NCI-H2196 treated with DMSO at 0.1 percent for 48 hours (cell line): ENCODE results near the gene CLEC1A.

Experiments used
- DNase-seq: peaks from one replicate; lab custom pipeline; 2025; ENCODE audit not compliant: unreplicated experiment; lab: John Stamatoyannopoulos, UW

Gene CLEC1A

GRCh38 chr12:10101648-10102220 lies 2.9 kb upstream of the CLEC1A start:
- no peak for DNase-seq

DNA sequence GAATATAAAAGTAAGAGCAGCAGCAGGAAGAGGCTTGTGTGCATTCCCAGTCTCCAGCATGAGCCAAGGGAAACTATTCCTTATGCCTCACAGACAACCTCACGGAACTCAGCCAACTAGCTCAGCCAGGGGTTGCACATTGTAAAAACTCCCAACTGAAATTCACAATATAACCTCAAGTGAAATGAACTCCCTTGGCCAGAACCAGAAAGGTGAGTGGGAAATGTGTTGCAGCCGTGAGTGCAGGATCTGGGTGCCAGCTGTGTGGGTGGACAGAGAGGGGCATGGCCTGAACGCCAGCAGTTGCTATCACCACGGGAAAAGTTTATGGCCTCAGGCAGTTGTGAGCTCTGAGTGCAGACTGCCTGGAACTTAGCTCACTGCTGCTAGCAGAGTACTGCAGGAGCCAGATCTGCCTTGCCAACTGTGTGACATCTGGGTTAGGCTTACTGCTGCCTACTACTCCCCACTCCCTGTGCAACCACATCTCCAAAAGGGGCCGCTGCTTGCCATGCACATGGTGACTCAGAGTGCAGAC lies 2.3 kb upstream of the CLEC1A start:
- no peak for DNase-seq

DNA sequence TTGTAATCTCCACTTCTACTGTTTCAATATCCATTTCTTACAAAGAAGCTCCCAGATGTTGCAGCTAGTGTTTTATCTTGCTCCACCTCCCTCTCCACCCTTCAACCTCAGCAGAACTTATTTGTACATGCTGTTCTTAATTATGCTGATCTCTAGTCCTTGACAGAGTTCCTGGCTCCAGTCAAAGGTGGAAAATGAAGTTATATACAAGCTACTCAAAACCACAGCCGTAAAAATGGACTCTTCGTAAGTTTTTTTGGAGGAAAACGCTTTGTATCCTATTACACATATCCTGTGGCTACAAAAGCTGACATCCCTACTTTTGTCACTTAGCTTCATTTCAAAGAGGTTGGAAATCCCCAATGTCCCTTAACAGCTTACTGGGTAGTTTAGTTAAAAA lies 1.3 kb downstream of the CLEC1A start:
- DNase-seq: no peak

DNA sequence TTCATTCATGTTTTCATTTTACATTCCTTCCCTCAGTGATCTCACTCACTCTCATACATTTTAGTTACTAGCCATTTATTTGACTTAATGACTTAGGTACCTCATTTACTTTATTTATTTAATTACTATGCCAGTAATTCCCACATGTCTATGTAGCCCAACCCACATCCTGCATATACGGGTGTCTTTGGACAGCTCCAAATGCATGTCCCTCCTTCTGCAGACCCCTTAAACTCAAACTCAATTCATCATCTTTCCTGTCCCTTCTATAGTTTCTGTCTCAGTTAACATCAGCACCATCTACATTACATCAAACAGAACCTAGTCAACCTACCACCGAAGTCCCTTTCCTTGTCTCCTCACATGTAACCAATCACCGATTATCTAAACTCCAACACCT lies 2.8 kb downstream of the CLEC1A start:
- DNase-seq: no peak

GRCh38 chr12:10094646-10095395 lies 4.0 kb downstream of the CLEC1A start:
- no peak for DNase-seq

GRCh38 chr12:10088955-10089900 lies 9.6 kb downstream of the CLEC1A start:
- DNase-seq: no peak

- DNase-seq: no peak
Observed at GRCh38 chr12:10088031-10088430, 10.8 kb downstream of the CLEC1A start.

- DNase-seq: no peak
Observed at GRCh38 chr12:10086387-10086786, 12.4 kb downstream of the CLEC1A start.

- no peak for DNase-seq
Observed at GRCh38 chr12:10084733-10085132, 14.1 kb downstream of the CLEC1A start.

DNA sequence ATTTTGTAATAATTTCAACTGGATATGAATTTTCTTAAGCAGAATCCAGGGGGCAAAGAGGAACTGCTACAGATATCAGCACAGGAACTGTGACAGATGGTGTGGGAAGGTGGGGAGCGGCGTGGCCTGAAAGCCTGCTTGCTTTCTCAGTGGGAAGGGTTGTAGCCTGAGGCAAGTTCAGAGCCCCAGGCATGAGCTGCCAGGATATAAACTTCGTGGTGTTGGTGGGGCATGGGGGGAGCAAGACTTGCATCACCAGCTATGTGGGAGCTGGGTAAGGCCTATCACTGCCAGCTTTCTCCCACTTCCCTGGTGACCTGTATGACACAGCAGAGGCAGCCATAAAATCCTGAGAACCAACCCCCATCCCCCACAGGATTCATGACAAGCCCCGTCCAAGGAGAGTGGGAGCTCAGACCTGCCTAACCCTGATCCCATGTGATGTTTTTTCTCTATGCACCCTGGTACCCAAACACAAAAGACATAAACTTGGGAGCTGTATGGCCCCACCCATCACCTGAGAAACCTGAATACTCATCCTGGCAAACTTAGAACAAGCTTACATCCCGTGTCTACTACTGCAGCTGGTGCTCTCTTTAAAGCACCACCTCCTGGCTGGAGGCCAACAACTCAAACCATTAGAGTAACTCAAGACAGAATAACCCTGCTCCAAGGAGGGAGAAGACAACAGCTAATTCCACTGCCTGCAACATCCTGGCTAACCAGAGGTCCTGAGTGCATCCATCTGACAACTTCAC lies 16.5 kb downstream of the CLEC1A start:
- DNase-seq: no peak

GRCh38 chr12:10075451-10075850 lies 23.3 kb downstream of the CLEC1A start:
- DNase-seq: no peak

DNA sequence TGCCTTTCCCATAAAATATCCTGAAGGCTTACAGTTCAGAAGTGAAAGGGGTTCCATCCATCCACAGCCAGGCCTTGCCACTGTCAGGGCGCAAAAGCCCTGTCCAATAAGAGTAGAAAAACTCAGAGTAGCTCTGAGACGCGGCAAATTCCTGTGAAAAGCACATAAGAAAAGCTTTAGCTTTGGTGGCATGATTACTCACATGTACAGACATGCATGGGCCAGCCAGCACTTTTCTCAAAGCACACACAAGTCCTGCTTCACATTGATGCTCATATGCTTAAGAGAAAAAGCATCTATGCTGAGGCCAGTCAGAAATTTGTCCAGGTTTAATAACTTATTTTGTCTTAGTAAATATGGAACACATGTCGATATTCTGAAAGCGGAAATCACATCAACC lies 25.5 kb downstream of the CLEC1A start:
- no peak for DNase-seq

DNA sequence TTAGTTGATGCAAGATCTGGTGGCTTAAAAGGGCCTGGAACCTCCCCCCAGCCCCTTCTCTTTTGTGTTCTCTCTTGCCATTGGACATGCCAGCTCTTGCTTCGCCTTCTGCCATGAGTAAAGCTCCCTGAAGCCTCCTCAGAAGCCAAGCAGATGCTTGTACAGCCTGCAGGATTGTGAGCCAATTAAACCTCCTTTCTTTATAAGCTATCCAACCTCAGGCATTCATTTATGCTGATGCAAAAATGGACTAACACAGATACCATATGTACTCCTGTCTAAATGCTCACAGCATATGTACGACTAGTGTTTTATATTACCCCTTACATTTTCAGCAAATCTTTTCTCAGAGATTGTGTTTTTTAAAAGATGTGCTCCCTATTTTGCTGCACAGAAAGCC lies 26.7 kb downstream of the CLEC1A start:
- DNase-seq: no peak

DNA sequence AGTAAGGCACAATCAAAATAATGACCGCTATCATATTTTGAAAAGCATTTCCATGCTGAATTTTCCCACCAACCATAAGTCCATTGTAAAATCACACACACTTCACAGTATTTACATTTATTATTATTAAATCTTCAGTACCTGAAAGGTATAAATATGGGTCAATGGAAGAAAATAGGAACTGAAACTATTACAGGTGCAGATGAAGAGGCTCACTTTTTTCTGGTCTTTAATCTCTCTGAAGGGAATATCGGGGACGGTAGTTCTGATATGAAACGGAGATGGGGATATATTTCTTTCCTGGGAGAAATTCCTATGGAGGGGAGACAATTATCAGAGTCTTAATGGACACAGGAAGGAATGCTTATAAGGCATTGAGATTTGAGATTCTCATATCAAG lies 28.4 kb downstream of the CLEC1A start:
- no peak for DNase-seq

DNA sequence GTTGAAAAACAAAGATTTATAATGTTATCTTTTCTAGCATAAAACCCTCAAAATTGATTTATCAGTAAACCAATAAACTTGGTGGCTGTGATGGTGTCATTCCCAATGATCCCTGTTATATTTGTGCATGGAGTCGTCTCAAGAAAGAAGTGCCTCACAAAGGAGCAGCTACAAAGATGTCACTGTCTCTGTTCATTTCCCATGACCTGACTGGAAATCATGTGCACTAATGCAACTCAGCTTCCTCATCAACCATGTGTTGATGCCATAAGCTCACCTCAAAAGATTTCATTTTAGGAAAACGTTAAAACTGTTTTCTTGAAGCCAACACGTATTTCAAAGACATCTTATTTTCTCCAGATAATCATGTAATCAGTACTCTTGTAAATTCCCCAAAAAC lies 28.8 kb downstream of the CLEC1A start:
- DNase-seq: no peak

DNA sequence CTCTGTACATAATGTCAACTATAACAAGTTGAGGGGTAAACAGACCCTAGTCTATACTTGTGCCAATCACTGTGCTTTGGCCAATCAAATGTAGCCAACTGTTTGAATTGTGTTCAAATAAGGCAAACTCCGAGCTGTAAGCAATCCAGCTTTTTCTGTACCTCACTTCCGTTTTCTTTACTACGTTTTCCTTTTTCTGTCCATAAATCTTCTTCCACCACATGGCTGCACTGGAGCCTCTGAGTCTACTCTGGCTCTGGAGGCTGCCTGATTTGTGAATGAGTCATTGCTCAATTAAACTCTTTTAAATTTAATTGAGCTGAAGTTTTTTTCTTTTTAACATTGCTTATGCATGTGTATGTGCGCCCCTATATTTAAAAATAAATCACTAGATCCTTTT lies 29.7 kb downstream of the CLEC1A start:
- no peak for DNase-seq

DNA sequence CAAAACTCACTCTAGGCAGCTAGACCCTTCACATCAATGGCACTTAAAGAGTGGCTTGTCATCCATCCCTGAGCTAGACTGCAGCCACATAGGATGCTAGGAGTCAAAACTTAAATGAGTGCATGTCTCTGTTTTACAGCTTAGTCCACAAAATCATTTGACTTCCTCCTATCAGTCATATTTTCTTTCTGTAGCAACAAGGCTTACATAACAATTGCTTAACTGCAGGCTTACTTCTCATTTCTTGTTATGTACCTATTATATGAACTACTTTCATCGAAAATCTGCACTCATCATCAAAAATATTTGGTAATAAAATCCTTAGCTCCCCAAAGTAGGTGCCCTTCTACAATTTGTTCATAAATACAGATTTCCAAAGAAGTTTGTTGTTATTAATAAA lies 30.1 kb downstream of the CLEC1A start:
- no peak for DNase-seq

DNA sequence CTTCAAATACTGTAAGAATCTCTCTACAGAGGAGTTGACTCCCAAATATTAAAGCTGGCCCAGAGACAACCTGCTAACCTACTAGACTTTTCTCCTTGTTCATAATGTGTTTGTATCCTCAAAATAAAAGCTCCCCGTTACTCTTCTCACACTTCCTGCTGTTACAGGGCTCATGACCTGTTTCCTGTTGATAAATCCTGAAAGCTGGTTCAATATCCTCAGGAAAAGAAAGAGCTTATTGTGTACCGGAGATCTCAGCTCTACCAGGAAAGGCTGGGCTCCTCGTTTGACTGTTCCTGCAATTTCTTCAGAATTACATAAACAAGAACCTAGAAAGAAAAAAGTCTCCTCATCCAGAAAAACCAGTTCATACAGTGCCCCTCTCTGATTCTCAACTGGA lies 30.8 kb downstream of the CLEC1A start:
- DNase-seq: no peak

GRCh38 chr12:10067264-10067663 lies 31.5 kb downstream of the CLEC1A start:
- no peak for DNase-seq

DNA sequence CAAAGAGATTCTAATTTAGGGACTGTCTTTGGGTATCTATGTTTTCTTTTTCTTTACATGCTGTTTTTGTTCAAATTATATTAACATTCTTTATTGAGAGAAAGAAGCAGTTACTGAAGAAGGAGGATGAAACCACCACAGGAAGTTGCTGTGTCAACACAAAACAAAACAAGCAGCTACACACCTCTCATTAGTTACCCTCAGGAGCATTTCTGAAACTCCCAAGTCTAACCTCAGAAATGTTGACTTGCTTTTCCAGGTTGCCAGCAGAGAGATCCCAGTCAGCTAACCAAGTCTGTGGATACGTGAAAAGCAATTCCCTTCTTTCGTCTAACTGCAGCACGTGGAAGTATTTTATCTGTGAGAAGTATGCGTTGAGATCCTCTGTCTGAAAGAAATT lies 33.5 kb downstream of the CLEC1A start:
- DNase-seq: no peak

DNA sequence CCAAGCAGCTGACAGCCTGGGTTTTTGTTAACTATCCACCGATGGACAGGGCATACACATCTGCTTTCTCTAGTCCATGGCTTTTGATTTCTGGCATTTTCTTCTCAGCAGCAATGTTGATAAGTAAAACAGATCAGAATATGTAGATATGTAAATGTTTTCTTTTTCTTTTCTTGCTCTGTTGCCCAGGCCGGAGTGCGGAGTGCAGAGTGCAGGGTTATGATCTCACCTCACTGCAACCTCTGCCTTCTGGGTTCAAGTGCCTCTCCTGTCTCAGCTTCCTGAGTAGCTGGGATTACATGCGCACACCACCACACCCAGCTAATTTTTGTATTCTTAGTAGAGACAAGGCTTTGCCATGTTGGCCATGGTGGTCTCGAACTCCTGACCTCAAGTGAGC lies 40.4 kb downstream of the CLEC1A start:
- no peak for DNase-seq
